HL-60/S4 treated with retinoic acid at 250 ng/mL for 4 days and 3 days (cell line): Measurements from ENCODE around the gene COMMD4.
"Not testable (repeated sequence)": the region's sequence is repeated elsewhere in the genome, so short reads cannot be mapped to it uniquely, and the experiment has no call there.

Source experiments
- in situ Hi-C: fragments of 300-500 bp; cut with MboI; formaldehyde crosslinking; loops from 2 replicates; pipeline ENCODE4 v1.7.0; 2022; ENCODE audit warnings: low sequenced_read_pairs

COMMD4 gene

DNA sequence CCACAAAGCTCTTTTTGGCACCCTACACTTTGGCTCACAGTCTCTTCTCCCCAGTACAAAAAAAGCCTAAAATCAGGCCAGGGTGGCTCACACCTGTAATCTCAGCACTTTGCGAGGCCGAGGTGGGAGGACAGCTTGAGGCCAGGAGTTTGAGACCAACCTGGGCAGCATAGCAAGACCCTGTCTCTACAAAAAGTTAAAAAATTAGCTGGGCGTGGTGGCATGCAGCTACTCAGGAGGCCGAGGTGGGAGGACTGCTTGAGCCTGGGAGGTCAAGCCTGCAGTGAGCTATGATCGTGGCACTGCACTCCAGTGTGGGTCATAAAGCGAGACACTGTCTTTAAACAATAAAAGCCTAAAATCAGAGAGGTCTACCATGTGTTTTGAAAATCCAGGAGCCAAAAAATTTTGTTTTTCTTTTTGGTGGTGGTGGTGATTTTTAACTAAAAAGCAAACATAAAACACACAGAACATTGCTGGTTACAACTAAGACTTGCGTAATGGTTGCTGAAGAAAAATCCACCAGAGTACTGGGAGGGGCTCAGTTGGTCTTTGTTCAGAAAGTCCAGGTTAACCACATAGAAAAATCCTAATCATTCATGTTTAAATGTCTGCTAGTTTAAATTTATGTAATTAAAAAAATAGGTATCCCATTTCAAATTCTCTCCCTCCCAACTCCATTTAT lies 34.2 kb downstream of the COMMD4 start:
- in situ Hi-C loops, result no loop called here

GRCh38 chr15:75371486-75371885 lies 35.6 kb downstream of the COMMD4 start:
- in situ Hi-C loops, result no loop called here

- in situ Hi-C loops, result no loop called here
Measured at GRCh38 chr15:75371901-75372688, 36.2 kb downstream of the COMMD4 start.

GRCh38 chr15:75380773-75381172 lies 44.9 kb downstream of the COMMD4 start:
- in situ Hi-C loops, result no loop called here

GRCh38 chr15:75383986-75384385 lies 48.1 kb downstream of the COMMD4 start:
- in situ Hi-C loops, result not testable (repeated sequence)
